GM12874 (cell line): ENCODE data around the gene APBA1.

Experiments used
- CTCF ChIP-seq: IDR thresholded peaks from 2 replicates; pipeline ENCODE4 v1.5.1; 2011; ENCODE audit warnings: low read depth, mild to moderate bottlenecking, control low read depth, low read length, moderate library complexity; ENCODE audit not compliant: insufficient read depth

The APBA1 gene

GRCh38 chr9:69443178-69443577 lies 229.0 kb downstream of the APBA1 start:
- TF ChIP-seq CTCF = no peak

- TF ChIP-seq CTCF = no peak
Measured at GRCh38 chr9:69442486-69442885, 229.7 kb downstream of the APBA1 start.

GRCh38 chr9:69433968-69434367 lies 238.2 kb downstream of the APBA1 start:
- no peak for TF ChIP-seq CTCF

GRCh38 chr9:69433392-69433791 lies 238.8 kb downstream of the APBA1 start:
- no peak for TF ChIP-seq CTCF

GRCh38 chr9:69432623-69433022 lies 239.5 kb downstream of the APBA1 start:
- TF ChIP-seq CTCF = no peak

GRCh38 chr9:69431777-69432176 lies 240.4 kb downstream of the APBA1 start:
- TF ChIP-seq CTCF = no peak

GRCh38 chr9:69431203-69431602 lies 241.0 kb downstream of the APBA1 start:
- no peak for TF ChIP-seq CTCF

GRCh38 chr9:69430206-69430605 lies 242.0 kb downstream of the APBA1 start:
- no peak for TF ChIP-seq CTCF
